ENCODE data around the gene CARMIL1. TPM values are rescaled to one million over a fixed set of nuclear protein-coding genes. Genes with fewer than 3 reads are reported as not detected.

Gene CARMIL1
- total and polyA plus RNA-seq, 10 of the 15 experiments (the other 5 are each of a cell fraction or from before 2014, with no cell fraction given): 6.4 to 18.1 (median 10.3) TPM

DNA sequence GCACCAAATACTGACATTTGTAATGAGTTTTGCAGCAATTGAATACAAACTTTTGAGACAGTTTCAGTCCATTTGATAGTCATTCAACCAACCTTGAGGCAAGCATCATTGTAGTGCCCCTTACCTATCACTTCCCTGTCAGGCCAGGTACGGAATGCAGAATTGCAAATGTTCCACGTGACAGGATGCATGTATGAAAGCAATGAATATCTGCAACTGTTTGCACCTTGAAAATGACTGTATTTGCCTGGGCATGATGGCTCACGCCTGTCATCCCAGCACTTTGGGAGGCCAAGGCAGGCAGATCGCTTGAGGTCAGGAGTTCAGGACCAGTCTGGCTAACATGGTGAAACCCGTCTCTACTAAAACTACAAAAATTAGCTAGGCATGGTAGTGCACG lies 226.8 kb downstream of the CARMIL1 start:
- CTCF ChIA-PET: interaction anchor here (1.8 to 2.8 kb wide), 3 partner anchors 8 to 51 kb away, joined by 6 to 24 read pairs (median 11); no protein-coding TSS in a partner anchor

More for the DNA sequence above, 226.8 kb downstream of the CARMIL1 start:
- TF ChIP-seq PAX8 (IDR thresholded peaks at IDR 0.05) (no peak), E4F1 (IDR thresholded peaks at IDR 0.05; ENCODE audit: borderline replicate concordance, partially characterized antibody) (no peak), RBBP5 (conservative IDR thresholded peaks at IDR 0.05) (no peak), NRF1 (conservative IDR thresholded peaks at IDR 0.05; ENCODE audit: low read depth, low read length) (no peak), PBX3 (IDR thresholded peaks at IDR 0.05; ENCODE audit: insufficient replicate concordance, low read depth, low read length) (no peak)
- DNase-seq (ENCODE audit: low read depth, low spot score) (no peak), FAIRE-seq (no peak), ATAC-seq (no peak)
- ChIA-PET RAD21 (ENCODE audit: unreplicated experiment) (interaction anchor here (2.0 to 2.5 kb wide), 3 partner anchors 10 to 240 kb away, joined by 4 to 7 read pairs (median 5); no protein-coding TSS in a partner anchor), SMC1A (ENCODE audit: uncharacterized antibody, unreplicated experiment) (interaction anchor here (1.2 to 3.8 kb wide), 3 partner anchors 13 to 15 kb away, joined by 3 to 27 read pairs (median 4); no protein-coding TSS in a partner anchor), POLR2A (no interaction called here)
- Histone ChIP-seq H3K4me2 (ENCODE audit: control insufficient read depth, insufficient read depth) (no peak overlapping the region), H3K79me2 (ENCODE audit: control insufficient read depth, insufficient read depth, low read length) (no peaks in the 10 kb centered on the region), H3K27ac (ENCODE audit: control insufficient read depth, insufficient read depth) (no peak overlapping the region), H4K20me1 (ENCODE audit: control insufficient read depth, insufficient read depth) (no peaks in the 10 kb centered on the region), H3K4me3 (no peak overlapping the region), H3K4me1 (ENCODE audit: control insufficient read depth, insufficient read depth, low read length) (no peaks in the 10 kb centered on the region), H3K36me3 (ENCODE audit: control insufficient read depth in 2 of 2, insufficient read depth in 2 of 2, low read length in 1 of 2) (no peaks in the 10 kb centered on the region; a peak in 1 of 4 replicates), H3K27me3 (replicated peaks in 1 of 2; ENCODE audit: control insufficient read depth in 2 of 2, insufficient read depth in 2 of 2, low read length in 1 of 2) (no peaks in the 10 kb centered on the region), H3K9me3 (replicated peaks; ENCODE audit: control insufficient read depth, insufficient read depth, low read length) (no peaks in the 10 kb centered on the region; the same call in 2 of the 3 replicates), H2AFZ (ENCODE audit: control insufficient read depth, low read depth, low read length) (no peak overlapping the region), H3K9ac (ENCODE audit: control insufficient read depth, insufficient read depth, low read length) (no peak overlapping the region)
- no TSS peak for BruUV-seq (replicated peaks)
- intact Hi-C loops (cut with micrococcal nuclease; ENCODE audit: unreplicated experiment) (no loop called here), in situ Hi-C loops (cut with MboI) (no loop called here)
- WGBS (ENCODE audit: insufficient coverage, insufficient replicate concordance, low lambda C conversion rate, missing lambda C conversion rate): 34% methylated on average over 6 of the region's 6 CpGs
